Caki2 (cell line): ENCODE results near the gene SLC25A11. TPM values are rescaled to one million over a fixed set of nuclear protein-coding genes. Genes with fewer than 3 reads are reported as not detected.

ENCODE experiments used
- DNase-seq: peaks from one replicate; pipeline ENCODE4 v3.0.0-alpha.2; 2015; ENCODE audit warnings: low read depth
- in situ Hi-C: cut with HindIII; loops from 2 replicates; pipeline ENCODE4 v1.10.0; 2016; ENCODE audit warnings: low sequenced_read_pairs, low pct_unique_long_range_greater_than_20kb, mixed read lengths
- total RNA-seq: library from RNA; depleted of rRNA; stranded (reverse); fragments of >200 nt; shearing (Covaris generic); gene quantifications from 2 replicates; pipeline ENCODE4 v1.2.3, GENCODE V29; 2014; ENCODE audit warnings: low replicate concordance; rRNA removed

The SLC25A11 gene, protein sequence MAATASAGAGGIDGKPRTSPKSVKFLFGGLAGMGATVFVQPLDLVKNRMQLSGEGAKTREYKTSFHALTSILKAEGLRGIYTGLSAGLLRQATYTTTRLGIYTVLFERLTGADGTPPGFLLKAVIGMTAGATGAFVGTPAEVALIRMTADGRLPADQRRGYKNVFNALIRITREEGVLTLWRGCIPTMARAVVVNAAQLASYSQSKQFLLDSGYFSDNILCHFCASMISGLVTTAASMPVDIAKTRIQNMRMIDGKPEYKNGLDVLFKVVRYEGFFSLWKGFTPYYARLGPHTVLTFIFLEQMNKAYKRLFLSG
- total RNA-seq: 80.0 and 89.3 TPM in 2 replicates

DNA sequence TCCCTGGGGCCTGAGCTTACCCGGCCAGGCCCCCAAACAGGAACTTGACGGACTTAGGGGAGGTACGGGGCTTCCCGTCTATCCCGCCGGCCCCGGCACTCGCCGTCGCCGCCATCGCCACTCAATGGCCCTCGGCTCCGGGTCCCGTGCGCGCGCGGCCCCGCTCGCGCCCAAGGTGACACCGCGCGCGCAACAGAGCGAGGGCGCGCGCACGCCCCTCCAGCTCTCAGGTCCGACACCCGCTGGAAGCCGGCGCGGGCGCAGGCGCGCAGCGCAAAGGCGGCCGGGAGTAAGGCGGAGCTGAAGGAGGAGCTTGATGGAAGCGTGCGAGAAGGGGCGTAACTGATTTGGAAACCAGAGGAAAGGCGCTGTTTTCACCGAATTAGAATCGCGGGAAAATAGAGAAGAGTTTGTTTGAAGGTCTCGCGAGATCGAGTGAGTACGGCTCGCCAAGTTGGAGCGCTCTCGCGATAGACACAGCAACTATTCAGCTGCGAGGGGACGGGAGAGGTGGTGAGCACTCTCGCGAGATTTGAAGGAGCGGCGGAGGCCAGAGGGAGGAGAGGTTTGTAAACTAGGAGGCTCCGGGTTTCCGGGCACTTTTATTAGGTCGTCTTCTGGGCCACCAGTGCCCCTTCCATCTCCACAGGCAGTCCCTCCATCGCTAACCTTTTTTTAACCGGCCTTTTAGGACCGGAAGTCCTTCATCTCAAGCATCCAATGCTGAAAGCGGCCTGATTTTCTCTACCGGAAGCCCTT is at the start of gene SLC25A11, which contains the start of gene RNF167:
SLC25A11 (minus strand) TSS at position 251 of the 759 bp plus-strand sequence; CDS start at position 115, 136 bp downstream.
RNF167 (plus strand) TSS at position 473 of the 759 bp plus-strand sequence. CDS start 642 bp downstream, outside the sequence.
- peak; percentile 98 for DNase-seq
- in situ Hi-C loops: no loop called here

DNA sequence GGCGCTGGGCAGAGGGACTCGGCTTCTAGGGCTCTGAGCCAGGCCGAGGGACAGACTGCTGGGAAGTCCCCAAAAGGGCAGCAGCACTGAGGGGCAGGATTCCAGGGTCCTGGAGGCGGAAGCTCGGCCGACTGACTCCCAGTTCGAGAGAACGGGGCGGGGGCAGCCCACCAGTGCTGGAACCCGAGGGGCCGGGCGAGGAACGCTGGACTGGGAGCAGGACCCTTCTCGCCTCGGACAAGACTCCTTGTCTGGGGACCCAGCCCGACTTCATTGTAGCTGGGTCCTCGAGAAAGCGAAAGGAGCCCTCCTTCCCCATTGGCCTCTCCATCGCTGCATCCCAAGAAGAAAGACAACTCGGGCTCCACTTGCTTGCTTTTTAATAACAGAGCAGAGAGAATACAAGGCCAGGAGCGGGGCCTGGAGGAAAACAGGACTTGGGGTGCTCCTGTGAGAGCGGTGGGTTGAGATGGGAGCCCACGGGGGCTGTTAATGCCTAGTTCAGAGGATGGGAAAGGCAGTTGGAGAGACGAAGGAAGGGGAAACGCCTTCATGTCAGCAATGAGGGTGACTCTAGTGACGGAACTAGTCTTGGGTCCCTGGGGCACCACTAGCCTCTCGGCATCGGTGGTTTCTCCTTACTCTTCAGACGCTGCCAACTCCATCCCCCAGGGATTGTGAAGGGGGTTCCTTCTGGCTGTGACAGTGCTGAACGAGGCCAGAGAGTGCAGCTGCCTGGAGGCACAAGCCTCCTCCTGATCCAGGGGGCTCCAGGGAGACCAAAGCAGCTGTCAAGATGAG is 48.1 kb upstream of the SLC25A11 start:
- in situ Hi-C loops: no loop called here
- DNase-seq: no peak

DNA sequence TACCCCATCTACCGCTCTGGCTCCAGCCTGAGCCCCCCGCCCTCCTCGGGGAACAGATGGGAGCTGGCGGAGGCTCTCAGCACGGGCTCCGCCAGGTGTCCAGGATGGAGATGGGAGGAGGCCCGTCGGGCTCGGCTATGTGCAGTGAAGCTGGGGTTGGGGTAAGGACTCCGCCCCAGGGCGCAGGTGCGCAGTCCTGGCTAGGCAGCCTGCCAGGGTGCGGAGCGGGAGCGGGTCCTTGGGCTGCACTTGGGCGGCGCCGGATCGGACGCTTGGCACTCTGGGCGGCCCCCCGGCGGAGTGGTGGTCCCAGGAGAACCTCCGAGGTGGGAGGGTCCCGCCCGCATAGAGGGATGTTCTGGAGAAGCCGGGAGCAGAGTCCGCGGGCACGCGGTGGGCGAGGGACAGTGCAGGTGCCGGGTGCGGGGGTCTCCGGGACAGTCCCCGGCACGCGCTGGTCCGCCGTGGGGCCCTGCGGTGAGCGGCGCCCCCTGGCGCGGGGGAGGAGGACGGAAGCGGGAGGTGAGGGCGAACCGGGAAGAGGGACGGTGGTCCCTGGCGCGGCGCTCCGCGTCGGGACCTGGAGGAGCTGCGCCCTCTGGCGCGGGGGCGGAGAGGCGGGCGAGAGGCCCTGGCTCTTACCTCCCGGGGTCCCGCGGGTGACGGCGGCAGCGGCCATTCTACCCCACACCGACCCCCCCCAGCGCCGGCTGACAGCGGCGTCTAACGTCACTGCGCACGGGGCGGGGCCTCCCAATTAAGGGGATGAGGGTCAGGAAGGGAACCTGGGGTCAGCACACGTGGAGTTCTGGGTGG is 47.3 kb upstream of the SLC25A11 start, which contains the start of gene CAMTA2:
CAMTA2 (minus strand) TSS at position 725 of the 816 bp plus-strand sequence. CDS start 1,453 bp downstream, outside the sequence.
- in situ Hi-C loops: no loop called here
- DNase-seq: peak; percentile 56

DNA sequence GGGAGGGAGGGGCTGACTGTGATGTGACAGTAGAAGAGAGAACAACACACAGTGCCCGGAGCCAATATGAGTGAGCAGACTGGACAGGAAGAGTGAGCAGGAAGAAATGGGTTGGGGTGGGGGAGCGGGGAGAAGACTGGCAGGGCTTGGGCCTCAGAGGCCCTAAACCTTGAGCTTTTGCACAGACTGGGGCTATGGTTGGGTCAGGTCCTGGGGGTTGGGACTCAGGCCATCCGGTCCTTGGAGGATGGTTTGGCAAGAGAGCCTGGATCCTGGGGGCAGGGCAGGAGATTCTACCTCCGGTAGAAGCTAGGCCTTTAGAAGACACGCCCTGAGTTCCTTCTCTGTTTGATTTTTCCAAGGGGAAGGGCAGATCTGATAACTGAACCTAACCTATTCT is 46.6 kb upstream of the SLC25A11 start:
- no peak for DNase-seq
- in situ Hi-C loops: no loop called here

DNA sequence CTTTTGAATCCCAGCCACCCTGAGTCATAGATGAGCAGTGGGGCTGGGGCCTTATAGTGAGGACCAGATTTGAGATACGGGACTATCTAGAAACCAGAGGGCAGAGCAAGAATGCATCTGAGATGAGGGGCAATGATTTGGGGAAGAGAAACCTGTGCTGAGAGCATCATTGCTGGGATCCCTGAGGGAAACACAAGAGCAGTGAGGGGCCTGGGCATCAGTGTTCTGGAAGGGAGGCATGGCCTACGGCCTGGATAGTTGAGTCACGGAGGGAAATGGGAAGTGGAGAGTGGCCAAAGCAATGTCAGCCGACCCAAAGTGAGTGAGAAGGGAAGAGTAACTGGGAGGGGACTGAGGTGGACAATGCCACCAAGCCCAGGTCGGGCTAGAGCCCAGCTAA is 42.5 kb upstream of the SLC25A11 start:
- DNase-seq: no peak
- in situ Hi-C loops: no loop called here

DNA sequence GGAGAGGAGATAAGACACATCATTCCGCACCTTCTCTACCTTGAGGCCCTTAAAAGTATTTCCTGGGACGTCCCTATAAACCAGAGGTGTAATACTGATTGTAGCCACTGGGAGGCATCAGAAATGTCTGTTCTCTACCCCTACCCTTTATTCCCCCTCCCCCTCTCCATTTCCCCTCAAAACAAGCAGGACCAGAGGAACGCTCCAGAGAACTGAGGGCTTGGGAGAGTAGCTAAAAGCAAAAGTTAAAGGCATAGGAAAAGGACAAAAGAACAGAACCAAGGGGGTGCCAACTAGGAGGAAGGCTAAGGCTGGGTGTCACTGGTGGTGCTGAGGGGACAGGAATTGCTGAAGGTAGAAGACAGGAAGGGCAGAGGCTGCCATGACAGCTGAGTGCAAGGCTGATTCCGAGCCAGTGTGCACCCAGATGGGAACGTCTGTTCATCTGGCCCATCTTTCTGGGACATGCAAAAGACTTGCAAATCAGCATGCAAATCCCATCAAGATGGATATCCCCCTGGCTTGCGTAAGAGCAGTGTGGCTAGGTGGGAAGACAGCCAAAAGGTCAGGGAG is 40.9 kb upstream of the SLC25A11 start:
- no peak for DNase-seq
- in situ Hi-C loops: no loop called here

DNA sequence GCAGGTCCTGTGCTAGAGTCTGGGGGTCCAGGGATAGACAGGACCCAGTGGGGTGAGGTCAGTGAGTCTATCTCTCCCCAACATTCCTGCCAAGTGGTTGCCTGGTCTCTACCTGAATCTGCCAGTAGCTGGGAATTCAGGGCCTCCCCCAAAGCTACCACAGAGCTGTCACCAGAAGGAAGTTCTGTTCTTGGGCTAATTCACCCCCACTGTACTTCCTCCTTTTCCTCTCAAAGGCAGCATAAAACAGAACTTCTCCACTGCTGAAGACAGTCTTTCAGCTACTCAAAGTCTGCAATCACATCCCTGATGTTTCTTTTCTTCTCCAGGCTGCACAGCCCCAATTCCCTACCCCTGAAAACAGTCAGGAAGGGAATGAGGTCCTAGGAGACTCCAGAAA is 38.9 kb upstream of the SLC25A11 start:
- DNase-seq: no peak
- in situ Hi-C loops: no loop called here

DNA sequence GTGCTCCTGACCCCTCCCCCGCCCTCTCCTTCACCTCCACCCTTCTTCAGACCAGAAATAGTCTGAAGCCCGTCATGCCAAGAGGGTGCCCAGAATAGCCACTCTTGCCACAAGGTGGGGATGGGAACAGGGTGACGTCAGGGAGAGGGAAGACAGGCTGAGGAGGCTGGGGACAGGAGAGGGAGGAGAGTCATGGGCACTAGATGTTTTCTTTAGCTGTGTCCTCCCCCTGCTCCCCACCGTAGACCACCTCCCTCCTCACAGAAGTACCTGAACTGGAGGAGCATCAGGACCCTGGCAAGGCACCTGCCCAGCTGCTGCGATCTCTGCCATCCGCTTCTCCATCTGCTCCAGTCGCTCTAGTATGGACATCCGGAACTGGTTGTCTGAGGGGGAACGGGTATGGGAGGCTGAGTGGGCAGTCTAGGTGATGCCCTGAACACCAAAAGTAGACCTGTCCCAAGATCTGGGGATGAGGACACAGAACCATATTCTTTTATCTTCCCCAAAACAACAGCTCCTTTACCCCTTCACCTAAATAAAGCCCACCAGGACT is 34.3 kb upstream of the SLC25A11 start:
- no peak for DNase-seq
- in situ Hi-C loops: no loop called here

DNA sequence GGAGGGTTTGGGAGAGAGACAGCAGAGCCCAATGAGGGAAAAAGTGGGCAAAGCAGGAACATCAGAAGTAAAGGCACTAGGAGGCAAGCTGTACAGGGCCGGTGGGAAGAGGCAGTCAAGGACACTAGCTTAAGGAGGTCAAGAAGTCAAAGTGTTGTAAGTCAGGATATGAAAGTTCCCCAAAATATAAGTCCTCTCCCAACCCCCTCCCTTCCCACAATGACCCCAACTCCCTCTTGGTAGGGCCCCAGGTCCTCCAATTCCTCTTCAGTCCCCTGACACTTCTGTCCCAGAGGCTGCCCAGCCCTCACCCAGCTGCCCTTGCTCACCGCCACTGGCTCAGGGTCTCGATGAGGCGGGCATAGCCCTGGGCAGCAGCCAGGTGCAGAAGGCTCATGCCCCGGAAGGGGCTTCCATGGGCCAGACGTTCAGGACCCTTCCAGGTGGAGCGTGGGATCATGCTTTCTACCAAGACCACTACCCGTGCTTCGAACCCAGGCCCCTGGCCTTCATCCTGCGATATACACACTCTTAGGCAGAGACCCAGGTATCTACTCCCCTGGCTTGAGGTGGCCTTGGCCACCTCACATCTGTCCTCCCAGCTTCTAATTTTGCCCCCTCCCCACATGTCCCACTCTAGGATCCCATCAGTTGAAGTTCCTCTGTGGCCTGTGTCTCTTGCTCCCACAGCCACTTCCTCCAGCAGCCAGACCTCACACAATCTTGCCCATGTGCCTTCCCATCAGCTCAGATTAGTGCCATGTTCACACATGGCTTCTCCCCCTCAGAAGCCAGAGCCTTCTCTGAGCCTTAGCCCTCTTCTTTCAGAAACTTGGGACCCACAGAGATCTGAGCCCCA is 33.6 kb upstream of the SLC25A11 start:
- in situ Hi-C loops: no loop called here
- no peak for DNase-seq

DNA sequence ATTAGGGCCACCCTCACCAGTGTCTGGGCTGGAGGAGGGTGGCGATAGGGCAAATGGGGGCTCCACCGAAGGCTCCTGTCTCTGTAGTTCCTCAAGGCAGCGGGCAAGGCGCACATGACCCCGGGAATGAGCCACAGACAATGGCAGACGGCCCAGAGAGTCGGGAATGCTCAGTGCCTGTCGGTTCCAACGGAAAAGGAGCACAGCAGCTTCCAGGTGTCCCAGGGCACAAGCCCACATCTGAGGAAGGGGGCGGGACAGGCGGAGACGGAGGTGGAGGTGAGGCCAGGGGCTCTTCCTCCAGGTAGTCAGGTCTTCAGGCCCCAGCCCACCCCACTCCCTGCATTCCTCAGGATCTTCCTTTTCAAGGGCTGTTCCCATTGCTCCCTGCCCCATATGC is 32.9 kb upstream of the SLC25A11 start:
- in situ Hi-C loops: no loop called here
- DNase-seq: no peak

DNA sequence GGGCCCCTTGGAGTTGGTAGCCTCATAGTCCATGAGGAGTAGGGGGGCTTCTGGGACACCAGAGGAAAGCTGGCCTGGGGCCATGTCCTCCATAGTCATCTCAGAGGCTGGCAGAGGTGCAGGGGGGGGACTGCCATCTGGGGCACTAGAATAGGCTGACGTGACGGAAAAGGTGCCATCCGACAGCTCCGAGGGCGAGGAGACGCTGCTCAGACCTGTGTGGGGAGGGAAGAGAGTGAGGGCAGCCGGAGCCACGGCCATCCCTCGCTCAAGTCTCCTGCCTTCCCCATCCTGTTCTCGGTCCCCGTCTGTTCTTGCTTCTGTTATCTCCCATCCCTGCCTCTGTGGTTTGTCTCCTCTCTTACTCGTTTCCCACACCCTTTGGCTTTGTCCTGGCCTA is 32.5 kb upstream of the SLC25A11 start:
- no peak for DNase-seq
- in situ Hi-C loops: no loop called here

DNA sequence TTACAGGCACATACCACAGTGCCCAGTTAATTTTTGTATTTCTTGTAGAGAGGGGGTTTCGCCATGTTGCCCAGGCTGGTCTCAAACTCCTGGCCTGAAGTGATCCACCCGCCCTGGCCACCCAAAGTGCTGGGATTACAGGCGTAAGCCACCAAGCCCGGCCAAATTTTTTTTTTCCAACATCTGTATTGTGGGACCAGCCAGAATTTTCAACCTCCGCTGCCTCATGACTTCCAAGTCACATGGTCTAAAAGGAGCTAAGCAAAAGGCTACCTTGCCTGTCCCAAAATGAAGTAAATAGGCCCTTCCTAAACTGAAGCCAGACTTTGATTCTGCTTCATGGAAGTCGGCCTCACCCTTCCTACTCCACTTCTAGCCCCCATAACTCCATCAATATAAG is 32.0 kb upstream of the SLC25A11 start:
- in situ Hi-C loops: no loop called here

DNA sequence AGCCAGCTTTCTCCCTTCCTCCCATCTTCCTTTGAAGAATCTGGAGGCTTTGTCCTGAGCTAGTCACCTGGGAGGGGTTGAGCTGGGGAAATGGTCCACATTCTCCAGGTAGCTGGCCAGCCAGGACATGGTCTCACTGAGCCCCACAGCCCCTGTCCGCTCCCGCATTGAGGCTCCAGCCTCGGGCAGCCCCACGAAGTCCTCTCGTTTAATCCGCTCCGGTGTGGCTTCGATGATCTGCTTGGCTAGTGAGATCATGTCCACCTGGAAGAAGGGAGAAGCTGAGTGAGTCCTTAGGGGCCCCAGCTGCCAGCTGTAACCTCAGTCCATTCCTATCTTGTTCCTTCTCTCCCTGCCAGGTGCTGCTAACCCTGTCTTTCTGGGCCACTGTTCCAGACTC is 30.4 kb upstream of the SLC25A11 start:
- no peak for DNase-seq
- in situ Hi-C loops: no loop called here

More for the DNA sequence above, 32.0 kb upstream of the SLC25A11 start:
- no peak for DNase-seq

DNA sequence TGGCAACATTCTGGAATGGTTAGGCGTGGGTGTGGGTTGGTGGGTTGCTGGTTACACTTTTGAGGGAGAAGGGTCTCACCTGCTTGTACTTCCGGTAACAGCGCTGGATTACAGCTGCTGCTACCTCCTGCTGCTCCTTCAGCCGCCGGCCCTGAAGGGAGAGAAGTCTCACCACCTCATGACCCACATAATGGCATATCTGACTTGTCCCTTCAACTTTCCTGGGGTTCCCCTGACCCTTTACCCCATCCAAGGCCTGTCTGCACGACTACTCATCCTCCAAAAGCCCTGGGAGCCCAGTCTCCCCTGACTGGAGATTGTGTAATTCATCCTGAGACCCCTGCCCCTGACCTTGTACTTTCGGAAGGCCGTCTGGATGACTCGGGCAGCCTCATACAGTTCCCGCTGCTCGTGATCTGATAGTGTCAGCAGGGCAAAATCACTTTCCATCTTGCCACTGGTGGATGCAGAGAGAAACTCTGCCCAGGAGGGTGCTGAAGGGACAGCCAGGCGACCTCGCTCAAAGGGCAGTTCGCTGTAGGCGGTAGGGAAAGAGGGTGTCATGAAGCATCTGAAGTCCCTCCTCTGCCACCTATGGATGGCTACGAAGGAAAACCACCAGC is 29.8 kb upstream of the SLC25A11 start:
- in situ Hi-C loops: no loop called here
- no peak for DNase-seq

DNA sequence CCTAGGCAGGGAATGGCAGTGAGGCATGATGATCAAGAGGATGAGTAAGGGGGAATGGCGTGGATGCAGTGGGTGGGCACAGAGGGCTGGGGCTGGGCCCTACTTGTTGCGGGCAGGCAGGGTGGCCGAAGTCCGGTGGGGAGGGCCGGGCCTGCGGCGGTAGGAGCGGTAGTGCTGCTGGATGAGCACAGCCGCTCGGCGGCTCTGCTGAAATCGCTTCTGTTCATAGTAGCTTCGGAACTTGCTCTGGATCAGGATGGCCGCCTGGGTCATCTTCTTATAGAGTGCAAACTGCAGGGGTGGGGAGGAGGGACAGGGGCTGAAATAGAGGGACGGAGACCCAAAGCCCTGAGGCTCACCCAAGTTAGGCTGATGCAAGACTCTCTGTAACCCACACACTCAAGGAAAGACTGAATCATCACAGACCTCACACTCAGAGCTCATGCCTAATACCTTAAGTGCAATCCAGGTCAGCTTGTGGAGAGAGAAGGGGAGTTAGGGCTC is 29.3 kb upstream of the SLC25A11 start:
- in situ Hi-C loops: no loop called here
- DNase-seq: peak; percentile 72
